GM12865 (cell line): ENCODE data around the gene SYNE1.
A peak's percentile ranks its signal among the peaks of the same experiment; 100 is the strongest.

ENCODE experiments used
- DNase-seq: peaks from one replicate; pipeline ENCODE4 v3.0.0; 2010; ENCODE audit warnings: low read depth
- H3K4me3 ChIP-seq: 2 replicates; pipeline ENCODE4 v1.5.1; 2011; ENCODE audit warnings: mild to moderate bottlenecking, low read depth, low read length, control low read depth
- TF ChIP-seq, protein P1 (sequence below): IDR thresholded peaks from 2 replicates; pipeline ENCODE4 v1.5.1; 2011; ENCODE audit warnings: low read length, control low read depth, low read depth, inconsistent platforms; ENCODE audit not compliant: insufficient read depth; ENCODE audit errors: missing control alignments

The SYNE1 gene

GRCh38 chr6:152292555-152292954 is 344.6 kb downstream of the SYNE1 start:
- TF ChIP-seq, protein P1, sequence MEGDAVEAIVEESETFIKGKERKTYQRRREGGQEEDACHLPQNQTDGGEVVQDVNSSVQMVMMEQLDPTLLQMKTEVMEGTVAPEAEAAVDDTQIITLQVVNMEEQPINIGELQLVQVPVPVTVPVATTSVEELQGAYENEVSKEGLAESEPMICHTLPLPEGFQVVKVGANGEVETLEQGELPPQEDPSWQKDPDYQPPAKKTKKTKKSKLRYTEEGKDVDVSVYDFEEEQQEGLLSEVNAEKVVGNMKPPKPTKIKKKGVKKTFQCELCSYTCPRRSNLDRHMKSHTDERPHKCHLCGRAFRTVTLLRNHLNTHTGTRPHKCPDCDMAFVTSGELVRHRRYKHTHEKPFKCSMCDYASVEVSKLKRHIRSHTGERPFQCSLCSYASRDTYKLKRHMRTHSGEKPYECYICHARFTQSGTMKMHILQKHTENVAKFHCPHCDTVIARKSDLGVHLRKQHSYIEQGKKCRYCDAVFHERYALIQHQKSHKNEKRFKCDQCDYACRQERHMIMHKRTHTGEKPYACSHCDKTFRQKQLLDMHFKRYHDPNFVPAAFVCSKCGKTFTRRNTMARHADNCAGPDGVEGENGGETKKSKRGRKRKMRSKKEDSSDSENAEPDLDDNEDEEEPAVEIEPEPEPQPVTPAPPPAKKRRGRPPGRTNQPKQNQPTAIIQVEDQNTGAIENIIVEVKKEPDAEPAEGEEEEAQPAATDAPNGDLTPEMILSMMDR = no peak
- no peak overlapping the region for H3K4me3 ChIP-seq
- DNase-seq = no peak

GRCh38 chr6:152290693-152291092 is 346.5 kb downstream of the SYNE1 start:
- no peak for DNase-seq
- H3K4me3 ChIP-seq = no peak overlapping the region
- TF ChIP-seq, protein P1 = no peak

DNA sequence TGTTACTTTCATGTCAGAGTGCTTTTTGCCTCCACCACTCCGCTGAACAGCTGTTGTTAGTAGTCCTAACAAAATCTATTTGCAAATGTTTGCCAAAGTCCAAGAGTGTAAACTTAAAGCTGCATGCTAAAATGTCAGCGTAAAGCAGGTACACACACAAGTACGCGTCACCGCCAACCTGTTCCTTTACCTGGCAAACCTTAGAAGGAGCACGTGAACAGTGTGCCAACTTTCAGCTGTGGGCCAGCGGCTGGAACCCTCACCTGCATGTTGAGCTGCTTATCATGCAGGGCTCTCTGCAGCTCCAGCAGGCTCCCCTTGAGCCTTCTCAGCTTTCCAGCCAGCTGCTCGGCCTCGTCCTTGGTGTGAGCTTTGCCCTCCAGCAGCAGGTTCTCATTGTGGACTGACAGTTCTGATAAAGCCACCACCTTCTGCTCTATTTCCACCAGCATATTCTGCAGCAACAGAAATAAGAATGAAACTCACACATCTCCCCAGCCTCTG is 359.3 kb downstream of the SYNE1 start:
- DNase-seq = no peak
- TF ChIP-seq, protein P1 = no peak
- H3K4me3 ChIP-seq = no peak overlapping the region

- TF ChIP-seq, protein P1 = no peak
- no peak overlapping the region for H3K4me3 ChIP-seq
- DNase-seq = no peak
Observed at GRCh38 chr6:152273638-152274037, 363.5 kb downstream of the SYNE1 start.

DNA sequence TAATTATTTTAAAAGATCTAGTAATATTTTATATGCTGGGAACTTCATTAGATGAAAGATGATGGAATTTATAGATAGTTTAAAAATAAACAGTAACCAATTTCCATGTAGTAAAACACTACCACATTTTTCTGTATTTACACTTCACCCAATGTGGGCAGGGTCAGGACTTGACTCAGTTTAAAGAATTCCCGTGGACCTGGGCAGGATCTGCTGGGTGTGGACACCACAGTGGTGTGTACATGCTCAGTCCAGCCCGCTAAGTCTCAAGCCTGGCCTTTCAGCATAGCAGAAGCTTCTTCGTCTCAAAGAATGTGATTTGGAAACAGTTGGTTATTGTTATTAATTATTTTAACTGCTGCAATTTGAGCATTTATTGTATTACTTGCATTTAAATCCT is 364.2 kb downstream of the SYNE1 start:
- H3K4me3 ChIP-seq = no peak overlapping the region
- TF ChIP-seq, protein P1 = no peak
- no peak for DNase-seq

GRCh38 chr6:152272486-152272885 is 364.7 kb downstream of the SYNE1 start:
- TF ChIP-seq, protein P1 = no peak
- H3K4me3 ChIP-seq = no peak overlapping the region
- no peak for DNase-seq

DNA sequence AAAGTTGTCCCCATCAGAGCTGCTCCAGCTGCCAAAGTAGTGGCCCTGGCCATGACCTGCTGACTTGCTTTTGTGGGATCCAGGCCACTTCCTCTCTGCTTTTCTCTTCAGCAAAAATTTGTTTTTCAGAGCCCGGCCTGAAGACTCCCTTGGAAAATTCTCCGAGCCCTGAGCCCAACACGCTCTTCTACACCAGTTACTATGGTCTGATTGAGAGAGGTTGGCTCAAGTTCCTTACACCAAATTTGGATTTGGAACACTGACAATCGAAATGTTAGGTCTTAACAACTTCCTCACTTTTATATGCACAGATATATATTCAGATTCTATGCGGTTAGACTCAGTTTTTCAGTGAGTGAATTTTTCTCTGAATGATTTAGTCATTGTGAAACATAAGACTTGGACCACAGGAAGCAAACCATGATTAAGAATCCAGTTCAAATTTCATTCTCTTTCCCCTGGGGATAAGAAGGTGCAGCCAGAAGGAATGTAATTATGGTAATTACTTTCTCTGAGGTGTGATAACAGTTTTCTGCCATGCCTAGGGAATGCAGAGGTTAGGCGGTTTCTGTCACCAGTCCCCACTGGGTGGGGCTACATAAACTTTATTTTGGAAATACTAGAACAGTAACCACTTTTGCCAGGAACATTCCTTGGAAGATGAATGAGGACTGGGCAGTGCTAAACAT is 365.2 kb downstream of the SYNE1 start:
- peak; percentile 31 for DNase-seq
- no peak overlapping the region for H3K4me3 ChIP-seq
- TF ChIP-seq, protein P1 = no peak
